Cortex of kidney (tissue), 1 donor: ENCODE data around the gene MEGF6.

Experiments used
- DNase-seq: peaks from one replicate; lab custom pipeline; 2025; lab: John Stamatoyannopoulos, UW

Gene MEGF6

DNA sequence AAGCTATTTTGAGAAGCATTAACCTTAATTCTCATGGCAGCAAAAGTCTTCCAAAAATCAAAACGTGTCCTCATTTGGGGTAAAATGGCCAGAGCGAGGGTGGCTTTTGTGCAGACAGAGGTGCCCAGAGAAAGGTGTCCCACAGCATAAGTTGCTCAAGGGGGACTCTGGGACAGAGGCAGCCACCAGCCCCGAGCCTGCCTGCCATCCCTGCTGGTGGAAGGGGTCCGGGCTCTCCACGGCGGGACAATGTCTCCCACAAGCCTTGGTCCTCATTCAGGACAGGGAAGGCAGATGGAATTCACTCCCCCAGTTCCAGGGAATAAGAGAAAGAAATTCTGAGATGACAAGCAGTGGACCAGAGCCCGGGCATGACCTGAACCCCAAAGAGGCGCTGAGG is 169.4 kb downstream of the MEGF6 start:
- no peak for DNase-seq

DNA sequence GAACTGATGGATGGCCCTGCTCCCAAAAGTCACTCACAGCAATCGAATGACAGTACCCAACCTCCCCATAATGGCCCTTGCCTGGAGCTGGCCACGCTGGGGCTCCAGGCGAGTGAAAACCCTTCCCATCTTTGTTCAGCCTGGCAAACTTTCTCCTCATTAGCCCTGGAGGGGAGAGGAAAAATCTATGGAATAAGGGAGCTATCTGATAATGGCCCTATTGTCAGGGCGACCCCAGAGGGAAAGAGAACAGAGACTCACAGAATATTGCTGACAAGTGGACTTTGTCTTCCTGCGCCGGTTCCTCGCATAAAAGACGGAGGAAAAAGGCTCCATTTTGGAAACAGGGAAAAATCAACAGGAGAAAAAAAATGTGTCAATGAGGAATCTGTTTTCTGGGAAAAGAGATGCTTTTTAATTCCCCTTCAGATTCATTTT is 169.9 kb downstream of the MEGF6 start:
- no peak for DNase-seq

DNA sequence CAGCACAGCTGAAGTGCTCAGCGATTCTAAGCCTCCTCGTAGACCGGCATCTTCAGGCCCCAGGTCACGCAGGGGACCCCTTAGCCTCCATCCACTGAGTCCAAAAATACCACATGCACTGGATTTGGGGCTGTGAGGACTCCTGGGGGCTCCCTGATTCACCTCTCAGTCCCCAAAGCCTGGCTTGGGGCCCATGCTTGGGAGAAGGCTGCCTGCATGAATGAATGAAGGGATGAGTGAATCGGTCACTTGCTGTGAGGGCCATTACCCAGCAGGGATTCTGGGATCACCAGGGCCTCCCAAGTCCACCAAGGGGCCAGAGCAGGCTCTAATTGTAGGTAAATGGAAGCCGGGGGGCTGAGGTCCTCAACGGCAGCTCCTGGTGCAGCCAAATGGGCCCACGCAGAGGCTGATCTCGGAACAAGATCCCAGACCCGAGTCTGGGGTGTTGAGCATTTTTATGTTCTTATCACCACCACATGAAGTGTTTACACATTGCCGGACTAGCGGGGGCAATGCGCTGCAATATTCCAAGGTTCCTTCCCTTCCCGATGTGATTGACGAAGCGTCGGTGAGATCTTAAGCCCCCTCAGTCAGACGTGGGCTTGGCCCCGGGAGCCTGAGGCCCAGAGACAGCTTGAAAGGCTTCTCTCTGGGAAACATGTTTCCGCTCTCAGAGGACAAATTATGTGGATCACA is 170.4 kb downstream of the MEGF6 start:
- DNase-seq: no peak

DNA sequence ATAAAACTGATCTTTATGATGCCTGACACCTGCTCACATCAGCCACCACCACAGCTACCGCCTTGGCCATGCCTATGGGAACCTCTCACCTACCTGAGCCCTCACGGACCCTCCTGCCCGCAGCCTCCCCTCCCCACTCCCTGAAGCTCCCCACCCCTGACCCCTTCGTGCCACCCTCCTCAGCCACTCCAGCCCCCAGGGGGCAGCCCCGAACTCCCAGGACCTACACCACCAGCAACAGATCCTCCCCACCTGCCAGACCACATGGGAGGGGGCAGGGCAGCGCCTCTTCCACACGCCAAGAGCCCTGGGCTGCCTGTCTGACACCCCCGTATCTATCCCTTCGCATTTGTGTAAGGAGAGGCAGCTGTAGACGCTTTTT is 171.0 kb downstream of the MEGF6 start:
- no peak for DNase-seq
